GM18868 (cell line): ENCODE results near the gene MEF2B.

Source experiments
- ATAC-seq: cut with Tn5 transposase; IDR thresholded peaks from one replicate; pipeline ENCODE4 v1.9.1; 2021; ENCODE audit warnings: mild to moderate bottlenecking, moderate library complexity; ENCODE audit not compliant: unreplicated experiment

Gene MEF2B

DNA sequence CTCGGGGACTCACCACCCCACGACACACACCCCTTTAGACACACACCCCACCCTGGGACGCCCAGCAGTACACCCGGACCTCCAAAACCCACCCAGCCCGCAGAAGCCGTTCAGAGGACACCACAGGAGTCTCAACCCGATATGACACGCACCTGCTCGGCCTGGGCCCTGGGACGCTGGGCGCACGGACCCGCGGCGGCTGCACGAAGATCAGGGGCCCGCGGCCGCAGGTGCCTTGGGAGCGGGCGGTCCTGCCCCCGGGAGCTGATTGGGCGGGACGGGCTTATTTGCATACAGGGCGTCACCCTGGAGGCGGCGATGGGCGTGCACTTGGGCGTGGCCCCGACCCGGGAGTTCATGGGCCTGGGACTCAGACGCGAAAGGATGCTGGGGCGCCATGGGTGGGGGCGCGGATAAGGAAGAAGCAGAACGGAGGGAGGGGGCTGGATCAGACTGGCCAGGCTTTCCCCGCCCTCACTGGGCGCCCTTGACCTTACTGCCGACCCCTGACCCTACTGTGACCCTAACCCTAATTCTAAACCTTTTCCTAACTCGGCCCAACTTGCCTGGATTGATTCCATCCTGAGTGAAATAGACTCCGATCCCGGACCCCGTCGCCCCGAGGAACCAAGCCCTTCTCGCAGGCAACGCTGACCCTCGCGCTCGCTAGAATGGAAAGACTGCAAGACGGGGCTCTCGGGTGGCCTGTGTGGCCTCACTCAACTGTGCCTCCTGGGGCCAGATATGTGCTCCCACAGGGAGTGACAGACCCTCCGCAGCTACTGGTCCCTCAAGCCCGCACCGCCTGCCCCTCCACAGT, at the start of gene MEF2B:
Gene MEF2B (minus strand): TSS at position 211 of the 820 bp plus-strand sequence. CDS start 19,528 bp downstream, outside the sequence.
- peak; percentile 86 for ATAC-seq

DNA sequence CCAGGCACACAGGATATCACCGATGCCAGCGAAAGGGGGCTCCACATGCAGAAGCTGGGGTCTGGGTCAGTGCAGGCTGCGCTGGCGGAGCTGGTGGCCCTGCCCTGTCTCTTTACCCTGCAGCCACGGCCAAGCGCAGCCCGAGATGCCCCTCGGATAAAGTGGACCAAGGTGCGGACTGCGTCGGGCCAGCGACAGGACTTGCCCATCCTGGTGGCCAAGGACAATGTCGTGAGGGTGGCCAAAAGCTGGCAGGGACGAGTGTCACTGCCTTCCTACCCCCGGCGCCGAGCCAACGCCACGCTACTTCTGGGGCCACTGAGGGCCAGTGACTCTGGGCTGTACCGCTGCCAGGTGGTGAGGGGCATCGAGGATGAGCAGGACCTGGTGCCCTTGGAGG, 48.8 kb upstream of the MEF2B start:
- no peak for ATAC-seq

DNA sequence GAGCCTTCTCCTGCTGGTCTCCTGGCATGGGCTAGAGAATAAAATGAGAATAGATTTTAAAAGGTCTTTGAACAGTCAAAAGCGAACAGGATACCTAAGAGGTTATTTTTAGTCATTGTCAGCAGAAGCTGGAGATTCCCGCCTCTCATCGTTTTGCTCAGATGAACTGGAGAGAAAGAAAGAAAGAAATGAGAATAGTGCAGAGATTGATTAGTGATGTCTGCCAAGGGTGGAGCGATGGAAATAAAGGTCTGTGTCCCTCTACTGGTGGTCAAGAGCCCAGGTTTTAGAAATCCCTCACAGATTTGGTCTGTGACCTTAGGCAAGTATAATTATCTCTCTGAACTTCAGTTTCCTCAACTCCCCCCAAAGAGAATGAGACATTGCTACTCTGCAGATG, 47.0 kb upstream of the MEF2B start:
- ATAC-seq = no peak

DNA sequence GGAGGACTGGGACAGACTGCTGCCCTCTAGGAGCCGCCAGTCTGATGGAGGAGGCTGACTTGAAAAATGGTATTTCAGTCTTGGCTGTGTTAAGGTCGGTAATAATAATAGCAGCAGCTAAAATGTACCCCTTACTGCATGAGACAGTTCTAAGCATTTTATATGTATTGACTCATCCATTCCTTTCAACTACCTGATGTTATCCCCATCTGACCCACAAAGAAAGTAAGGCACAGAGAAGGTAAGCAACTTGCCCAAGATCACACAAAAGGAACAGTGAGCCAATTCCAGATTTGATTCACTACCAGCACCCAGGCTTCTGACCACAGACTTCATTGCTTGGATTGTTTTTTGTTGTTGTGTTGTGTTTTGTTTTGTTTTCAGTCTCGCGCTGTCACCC, 45.7 kb upstream of the MEF2B start:
- no peak for ATAC-seq

DNA sequence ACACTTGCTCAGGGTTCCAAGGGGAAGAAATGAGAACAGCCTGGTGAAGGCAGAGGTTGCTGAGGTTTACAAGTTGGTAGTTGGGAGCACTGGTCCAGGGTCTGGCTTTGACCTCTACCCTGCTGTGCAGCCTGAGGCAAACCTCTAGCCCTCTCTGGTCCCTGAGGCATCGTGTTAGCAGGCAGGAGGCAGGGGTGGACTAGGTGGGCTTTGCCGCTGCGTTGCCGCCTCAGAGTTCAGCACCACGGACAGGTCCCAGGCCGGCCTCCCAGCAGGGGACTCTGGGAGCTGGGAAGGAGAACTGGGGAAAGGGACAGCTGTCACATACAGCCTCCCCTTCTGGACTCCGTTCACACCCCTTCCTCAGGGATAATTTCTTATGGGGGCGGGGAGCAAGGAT, 44.8 kb upstream of the MEF2B start:
- no peak for ATAC-seq

DNA sequence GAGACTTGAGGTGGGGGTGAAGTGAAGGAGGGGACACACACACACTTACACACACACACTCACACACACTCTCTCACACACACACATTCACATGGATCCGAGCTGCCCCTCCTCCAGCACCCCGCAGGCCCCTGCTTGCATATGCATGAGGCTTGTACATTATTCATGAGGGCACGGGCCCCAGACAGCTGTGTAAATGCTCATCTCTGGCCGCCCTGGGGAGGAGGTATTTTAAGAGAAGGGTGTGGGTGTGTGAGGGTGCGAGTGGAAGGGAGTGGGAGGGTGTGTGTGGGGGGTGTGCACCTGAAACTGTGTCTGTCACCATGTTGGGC, 44.1 kb upstream of the MEF2B start:
- ATAC-seq = no peak

DNA sequence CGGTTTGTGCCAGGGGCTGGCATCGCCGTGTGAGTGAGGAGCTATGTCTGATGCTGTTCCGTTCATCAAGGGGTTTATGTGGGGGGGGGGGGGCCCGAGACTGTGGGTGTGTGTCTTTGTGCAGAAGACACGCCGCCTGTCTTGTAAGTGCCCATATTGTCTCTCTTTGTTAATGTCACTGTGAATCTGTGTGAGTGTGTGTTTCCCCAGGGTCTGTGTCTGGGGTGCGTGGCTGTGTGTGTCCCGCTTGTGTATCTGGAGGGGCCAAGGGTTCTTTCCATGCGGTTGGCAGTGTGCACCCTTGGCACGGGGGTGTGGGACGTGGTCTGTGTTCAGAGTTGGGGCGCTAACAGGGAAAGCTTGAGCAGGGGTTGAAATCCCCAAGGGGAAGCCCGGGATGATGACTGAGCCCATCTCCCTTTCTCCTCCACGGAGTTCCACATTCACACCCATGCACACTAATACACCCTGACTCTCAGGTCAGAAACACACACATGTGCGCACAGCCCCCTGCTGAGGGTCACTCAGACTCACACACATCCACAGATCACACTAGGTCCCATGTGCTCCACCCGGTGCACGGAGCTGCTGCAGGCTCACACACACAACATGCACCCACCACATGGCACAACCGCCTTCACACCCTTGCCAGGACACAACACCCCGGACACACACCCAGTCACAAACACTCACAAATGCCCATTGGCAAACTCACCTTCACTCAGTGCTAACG, 43.5 kb upstream of the MEF2B start:
- no peak for ATAC-seq

DNA sequence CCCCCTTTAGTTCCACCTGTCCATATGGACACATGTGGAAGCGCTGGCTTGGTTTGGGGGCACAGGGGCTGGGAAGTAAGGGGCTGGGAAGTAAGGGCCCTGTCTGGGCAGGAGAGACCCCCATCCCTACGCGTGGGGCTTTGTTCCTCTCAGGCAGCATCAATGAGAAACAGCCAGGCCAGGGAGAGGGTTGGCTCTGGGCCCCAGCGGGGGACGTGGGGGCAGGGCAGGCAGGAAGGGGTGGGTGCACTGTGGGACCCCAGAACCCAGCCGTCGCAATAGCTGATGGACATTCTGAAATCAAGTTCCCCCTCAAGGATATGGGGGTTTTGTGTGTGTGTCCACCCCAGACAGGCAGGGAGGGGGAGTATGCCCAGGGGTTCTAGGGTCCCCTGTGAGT, 42.9 kb upstream of the MEF2B start:
- no peak for ATAC-seq

DNA sequence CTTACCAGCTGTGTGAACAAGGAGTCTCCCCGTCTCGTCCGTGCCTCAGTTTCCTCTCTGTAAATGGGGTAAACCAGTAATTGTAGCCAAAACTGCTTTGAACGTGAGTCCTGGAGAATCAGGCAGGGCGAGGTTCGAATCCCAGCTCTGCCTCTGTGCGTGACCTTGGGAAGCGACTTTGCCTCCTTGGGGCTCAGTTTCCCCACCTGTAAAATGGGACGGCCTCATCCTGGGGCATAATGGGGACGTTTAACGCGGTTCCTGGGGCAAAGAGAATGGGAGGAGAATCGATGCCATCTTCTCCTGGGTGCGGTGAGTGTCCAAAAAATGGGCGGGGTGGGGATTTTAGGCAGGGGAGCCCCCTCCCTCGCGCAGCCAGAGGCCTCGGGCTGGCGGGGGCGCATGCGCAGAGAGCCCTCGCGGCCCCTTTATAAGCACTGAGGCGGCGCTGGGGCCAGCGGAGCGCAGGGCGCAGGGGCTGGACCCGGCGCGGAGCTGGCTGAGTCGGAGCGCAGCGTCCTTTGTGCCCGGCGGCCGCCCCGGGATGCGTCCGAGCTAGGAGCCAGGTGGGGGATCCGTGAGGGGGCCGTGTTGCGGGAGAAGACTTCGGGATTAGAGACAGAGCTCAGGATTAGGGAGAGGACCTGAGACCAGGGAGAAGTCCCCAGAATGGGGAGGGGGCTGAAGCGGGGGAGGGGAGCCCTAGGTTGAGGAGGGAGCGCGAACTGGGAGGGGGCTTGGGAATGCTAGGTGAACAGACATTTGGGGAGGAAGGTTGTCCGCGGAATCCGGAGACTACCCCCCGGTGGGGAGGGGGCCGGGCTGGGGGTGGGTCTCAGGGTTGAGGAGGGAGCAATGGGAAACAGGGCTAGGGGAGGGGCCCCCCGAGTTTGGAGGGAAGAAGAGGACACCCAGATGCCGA, 41.7 kb upstream of the MEF2B start, which contains the start of gene NCAN:
Gene NCAN (plus strand): TSS at position 460 of the 922 bp plus-strand sequence. CDS start 4,996 bp downstream, outside the sequence.
- no peak for ATAC-seq

DNA sequence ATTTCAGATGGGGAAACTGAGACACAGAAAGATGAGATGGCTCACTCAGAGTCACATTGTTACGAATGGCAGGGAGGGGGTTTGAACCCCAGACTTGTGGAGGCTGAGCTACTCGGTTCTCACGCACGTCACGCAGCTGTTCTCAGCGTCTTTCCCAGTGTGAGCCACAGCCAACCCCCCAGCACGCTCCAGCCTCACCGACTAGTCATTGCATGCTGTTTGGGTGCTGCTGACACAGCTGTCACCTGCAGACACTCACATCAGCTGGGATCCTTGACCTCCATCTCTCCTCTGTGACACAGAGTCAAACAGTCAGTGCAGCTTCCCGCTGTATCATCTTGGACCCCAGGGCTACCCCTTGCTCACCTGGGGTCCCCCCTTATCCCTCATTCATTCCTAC, 39.3 kb upstream of the MEF2B start:
- ATAC-seq = no peak

DNA sequence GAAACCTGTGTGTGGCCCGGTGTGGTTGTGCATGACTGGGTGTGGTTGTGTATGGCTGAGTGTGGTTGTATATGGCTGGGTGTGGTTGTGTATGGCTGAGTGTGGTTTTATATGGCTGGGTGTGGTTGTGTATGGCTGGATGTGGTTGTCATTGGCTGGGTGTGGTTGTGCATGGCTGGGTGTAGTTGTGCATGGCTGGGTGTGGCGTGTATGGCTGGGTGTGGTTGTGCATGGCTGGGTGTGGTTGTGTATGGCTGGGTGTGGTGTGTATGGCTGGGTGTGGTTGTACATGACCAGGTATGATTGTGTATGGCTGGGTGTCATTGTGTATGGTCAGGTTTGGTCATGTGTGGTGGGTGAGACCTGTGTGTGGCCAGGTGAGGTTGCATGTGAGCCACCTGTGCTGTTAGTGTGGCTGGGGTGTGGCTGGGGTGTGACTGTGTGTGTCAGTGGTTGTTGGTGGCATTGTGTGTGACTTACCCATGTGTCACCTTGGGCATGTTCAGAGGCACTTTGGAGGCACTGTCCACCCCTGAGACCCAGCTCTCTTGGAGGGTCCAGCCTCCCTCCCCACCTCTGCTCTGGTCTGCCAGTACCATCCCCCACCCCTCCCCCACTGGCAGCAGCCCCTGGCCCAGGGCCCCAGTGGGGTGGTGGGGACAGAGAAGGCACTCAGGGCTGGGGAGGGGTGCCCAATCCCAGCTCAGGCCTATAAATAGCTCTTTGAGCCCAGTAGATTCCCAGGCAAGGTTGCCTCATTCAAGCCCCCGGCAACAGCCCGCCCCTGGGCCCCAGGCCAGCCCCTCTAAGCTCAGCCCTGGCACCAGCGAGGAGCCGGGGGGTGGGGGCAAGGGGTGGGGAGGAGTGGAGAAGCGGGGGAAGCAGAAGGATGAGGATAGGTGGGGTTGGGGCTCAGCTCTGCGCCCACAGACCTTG, 37.8 kb upstream of the MEF2B start:
- no peak for ATAC-seq

DNA sequence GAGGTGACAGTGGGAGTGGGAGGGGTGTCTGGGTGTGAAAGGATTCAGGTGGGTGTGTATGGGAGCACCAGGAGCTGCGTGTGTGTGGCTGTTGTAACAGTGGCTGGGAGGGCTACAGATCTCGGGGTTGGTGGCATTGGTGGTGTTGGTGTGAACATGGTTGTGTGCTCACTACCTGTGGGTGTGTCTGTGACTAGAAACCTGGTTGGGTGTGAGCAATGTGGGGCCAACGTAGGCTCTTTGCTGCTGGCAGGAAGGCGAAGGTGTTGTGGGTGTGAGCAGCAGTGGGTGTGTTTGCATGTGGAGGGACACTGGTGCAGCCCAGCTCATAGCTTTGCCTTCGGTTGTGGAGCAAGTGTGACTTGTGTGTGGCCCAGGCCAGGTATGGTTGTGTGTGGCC, 36.9 kb upstream of the MEF2B start:
- ATAC-seq = no peak

DNA sequence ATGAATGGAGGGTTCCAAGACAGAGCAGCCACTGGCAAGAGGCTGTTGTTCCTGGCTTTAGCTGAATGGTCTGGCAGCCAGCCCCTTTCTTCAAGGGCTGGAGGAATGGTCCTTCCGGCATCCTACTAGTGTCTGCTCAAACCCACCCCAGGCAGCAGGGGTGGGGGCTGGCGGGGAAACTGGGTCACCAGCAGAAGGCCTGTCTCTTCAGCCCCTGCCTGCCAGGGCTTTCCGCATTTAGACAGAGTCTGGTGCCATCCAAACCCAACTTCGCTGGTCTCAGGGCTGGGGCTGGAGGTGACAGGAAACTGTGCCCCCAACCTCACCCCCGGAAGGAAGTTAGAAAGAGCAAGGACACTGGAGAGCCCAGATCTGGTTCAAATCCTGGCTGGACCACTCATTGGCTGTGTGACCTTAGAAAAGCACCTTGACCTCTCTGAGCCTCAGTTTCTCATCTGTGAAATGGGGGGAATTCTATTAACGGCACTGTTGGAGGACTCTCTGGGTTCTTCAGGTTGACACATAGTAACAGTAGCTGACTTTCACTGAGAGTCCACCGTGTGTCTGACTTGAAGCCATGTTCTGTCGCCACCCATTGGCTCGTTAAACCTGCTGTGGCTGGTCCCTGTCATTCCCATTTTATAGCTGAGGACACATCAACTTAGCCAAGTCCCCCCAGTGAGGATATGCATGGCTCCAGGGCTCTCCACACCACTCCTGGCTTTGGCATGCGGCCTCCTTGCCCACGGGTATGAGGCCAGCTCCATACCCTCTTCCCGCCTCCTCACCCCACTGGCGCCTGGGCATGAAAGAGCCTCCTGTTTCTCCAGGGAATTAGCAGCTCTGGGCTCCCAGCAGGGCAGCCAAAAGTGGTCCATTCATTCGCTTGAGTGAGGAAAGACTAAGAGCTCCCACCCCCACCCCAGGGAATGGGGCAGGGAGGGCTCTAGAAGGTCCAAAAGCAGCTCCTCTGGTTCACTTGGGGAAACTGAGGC, 35.6 kb upstream of the MEF2B start:
- ATAC-seq = no peak

DNA sequence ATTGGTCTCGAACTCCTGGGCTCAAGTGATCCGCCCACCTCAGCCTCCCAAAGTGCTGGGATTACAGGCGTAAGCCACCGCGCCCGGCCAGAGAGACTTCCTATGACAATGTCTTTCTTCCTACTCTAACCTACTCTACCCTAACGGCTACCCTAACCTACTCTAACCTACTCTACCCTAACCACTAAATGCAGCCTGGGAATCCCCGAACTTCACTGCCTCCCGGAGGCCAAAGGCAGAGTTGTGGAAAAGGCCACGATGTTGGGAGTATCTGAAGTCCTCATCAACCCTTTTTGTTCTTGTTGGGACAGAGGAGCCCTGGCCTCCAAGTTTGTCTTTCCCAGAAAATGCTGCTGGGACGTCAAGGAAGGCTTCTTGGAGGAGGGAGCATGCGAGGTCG, 34.1 kb upstream of the MEF2B start:
- no peak for ATAC-seq

DNA sequence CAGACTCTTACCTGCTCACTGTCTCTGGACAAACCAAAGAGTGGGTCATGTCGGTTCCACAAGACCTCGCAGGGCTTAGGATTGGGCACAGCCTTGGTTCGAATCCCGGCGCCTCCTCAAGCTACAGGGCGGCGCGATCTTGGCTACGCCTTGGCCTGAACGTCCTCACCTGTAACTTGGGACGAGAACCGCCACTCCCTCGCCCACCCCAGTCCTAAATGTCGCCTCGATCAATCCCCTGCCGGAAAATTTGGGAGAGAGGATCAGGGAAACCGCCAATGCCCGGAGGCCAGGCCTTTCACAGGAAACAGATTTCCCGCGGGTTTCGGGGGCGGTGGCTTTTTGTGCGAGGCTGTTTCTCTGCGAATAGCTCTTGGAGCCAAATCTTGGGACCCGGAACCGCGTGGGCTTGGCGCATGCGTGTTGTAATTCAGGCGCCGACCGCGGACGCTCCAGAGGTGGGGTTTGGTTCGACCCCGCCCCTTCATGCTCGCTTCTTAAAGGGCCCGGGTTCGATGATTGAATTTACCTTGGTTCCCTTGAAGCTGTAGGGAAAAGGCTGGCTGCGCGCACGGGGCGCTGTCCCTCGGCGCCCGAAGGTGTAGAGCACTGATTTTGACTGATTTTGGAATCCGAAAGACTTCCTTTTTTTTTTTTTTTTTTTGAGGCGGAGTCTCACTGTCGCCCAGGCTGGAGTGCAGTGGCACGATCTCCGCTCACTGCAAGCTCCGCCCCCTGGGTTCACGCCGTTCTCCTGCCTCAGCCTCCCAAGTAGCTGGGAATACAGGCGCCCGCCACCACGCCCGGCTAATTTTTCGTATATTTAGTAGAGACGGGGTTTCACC, 33.2 kb upstream of the MEF2B start, which contains the start of gene NR2C2AP:
Gene NR2C2AP (minus strand): TSS at position 403 of the 845 bp plus-strand sequence. CDS start 354 bp downstream, at position 49.
- ATAC-seq = peak; percentile 75

DNA sequence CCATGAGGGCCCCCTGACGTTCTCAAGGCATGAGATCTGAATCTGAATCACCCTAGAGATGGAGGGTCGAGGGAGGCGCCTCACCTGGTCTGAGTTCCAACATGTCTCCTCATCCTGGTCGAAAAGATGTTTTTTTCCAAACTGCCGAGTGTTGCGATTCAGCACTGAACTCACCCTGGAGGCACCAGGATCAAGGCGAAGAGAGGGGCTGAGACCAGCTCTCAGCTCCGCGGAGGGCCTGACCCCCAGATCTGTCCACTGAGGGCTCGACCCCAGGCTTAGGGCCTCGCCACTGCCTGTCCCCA, 32.6 kb upstream of the MEF2B start:
- ATAC-seq = no peak

DNA sequence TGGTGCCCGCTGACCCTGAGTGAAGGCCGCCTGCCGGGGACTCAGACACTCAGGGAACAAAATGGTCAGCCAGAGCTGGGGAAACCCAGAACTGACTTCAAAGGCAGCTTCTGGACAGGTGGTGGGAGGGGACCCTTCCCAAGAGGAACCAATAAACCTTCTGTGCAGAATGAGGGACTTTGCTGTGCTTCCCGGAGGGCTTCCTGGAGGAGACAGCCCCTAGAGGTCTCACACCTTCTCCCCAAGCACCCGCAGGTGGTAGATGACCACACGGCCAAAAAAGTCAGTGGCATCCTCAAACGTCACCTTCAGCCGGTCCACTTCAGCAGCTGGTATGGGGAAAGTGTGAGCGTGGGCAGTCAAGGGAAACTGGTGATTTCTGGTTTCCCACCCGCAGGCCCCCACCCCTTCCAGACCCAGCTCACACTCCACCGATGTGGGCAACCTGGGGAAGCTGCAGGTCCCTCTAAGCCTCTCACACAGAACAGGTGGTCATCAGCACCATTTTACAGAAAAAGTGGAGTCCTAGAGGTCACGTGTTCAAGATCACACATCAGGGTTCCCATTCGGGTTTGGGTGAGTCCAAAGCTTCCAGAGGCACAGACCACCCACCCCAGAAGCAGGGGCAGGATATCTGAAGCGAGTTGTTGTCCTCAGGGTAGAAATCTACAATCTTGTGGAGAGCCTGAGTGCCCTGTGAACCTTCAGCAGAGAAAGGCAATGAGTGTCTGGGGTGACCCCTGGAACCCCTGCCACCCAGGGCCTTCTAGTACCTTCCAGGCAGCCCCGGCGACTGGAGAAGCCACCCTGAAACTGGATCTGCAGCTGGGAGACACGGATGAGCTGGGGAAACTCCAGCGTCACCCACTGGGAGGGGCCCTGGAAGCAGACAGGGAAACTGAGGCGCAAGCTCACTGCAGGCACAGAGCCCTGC, 31.9 kb upstream of the MEF2B start:
- ATAC-seq = no peak
